OCI-LY1 (cell line): ENCODE results near the gene TMEM59L.

Experiments used
- H2AFZ ChIP-seq: fragments of 200-600 bp; sonication (generic), shearing (Covaris generic); 2 replicates; pipeline ENCODE4 v1.6.0; 2014; ENCODE audit warnings: antibody characterized with exemption, mild to moderate bottlenecking, low read length
- H3F3A ChIP-seq: fragments of 200-600 bp; sonication (generic), shearing (Covaris generic); 2 replicates; pipeline ENCODE4 v1.6.0; 2014; ENCODE audit warnings: mild to moderate bottlenecking, antibody characterized with exemption, low read length, moderate library complexity; ENCODE audit not compliant: insufficient read depth
- H3K27ac ChIP-seq: fragments of 200-600 bp; sonication (generic); 2 replicates; pipeline ENCODE4 v1.5.1; 2014; ENCODE audit warnings: low read length, mixed run types, mild to moderate bottlenecking, low read depth; ENCODE audit not compliant: poor library complexity, severe bottlenecking
- H3K27me3 ChIP-seq: fragments of 200-600 bp; sonication (generic); 2 replicates; pipeline ENCODE4 v1.6.0; 2014; ENCODE audit warnings: antibody characterized with exemption, mild to moderate bottlenecking, low read length, moderate library complexity; ENCODE audit not compliant: insufficient read depth
- H3K36me3 ChIP-seq: fragments of 200-600 bp; sonication (generic); 2 replicates; pipeline ENCODE4 v1.6.1; 2014; ENCODE audit warnings: mild to moderate bottlenecking, antibody characterized with exemption, low read length, moderate library complexity, mixed read lengths; ENCODE audit not compliant: insufficient read depth
- H3K4me1 ChIP-seq: fragments of 200-600 bp; sonication (generic); 2 replicates; pipeline ENCODE4 v1.5.1; 2014; ENCODE audit warnings: mild to moderate bottlenecking, low read length, moderate library complexity; ENCODE audit not compliant: insufficient read depth, severe bottlenecking
- H3K4me2 ChIP-seq: fragments of 200-600 bp; sonication (generic), shearing (Covaris generic); 2 replicates; pipeline ENCODE4 v1.6.1; 2014; ENCODE audit warnings: low read length
- H3K4me3 ChIP-seq: fragments of 200-600 bp; sonication (generic); 2 replicates; pipeline ENCODE4 v1.5.1; 2014; ENCODE audit warnings: low read length, low read depth, mild to moderate bottlenecking, mixed read lengths; ENCODE audit not compliant: poor library complexity, severe bottlenecking
- H3K79me2 ChIP-seq: fragments of 200-600 bp; shearing (Covaris generic); 2 replicates; pipeline ENCODE4 v1.6.1; 2016; ENCODE audit warnings: mixed run types, low read length, mixed read lengths; ENCODE audit not compliant: insufficient read depth
- H3K9ac ChIP-seq: fragments of 200-600 bp; sonication (generic), shearing (Covaris generic); 2 replicates; pipeline ENCODE4 v1.6.1; 2014; ENCODE audit warnings: mild to moderate bottlenecking, low read length, mixed read lengths
- H3K9me2 ChIP-seq: fragments of 200-600 bp; sonication (generic), shearing (Covaris generic); 2 replicates; pipeline ENCODE4 v1.6.1; 2014; ENCODE audit warnings: low read depth, mild to moderate bottlenecking, low read length, mixed read lengths
- H3K9me3 ChIP-seq: fragments of 200-600 bp; shearing (Covaris generic); 2 replicates; pipeline ENCODE4 v1.6.1; 2014; ENCODE audit warnings: low read length, mixed read lengths
- H4K20me1 ChIP-seq: fragments of 200-600 bp; sonication (generic), shearing (Covaris generic); 2 replicates; pipeline ENCODE4 v1.6.0; 2016; ENCODE audit warnings: mild to moderate bottlenecking, low read length; ENCODE audit not compliant: insufficient read depth
- CTCF ChIP-seq: fragments of 200-600 bp; sonication (generic), shearing (Covaris generic); IDR thresholded peaks from 2 replicates; pipeline ENCODE4 v1.5.1; 2017; ENCODE audit warnings: mild to moderate bottlenecking, antibody characterized with exemption, low read length, moderate library complexity, mixed read lengths
- EZH2 ChIP-seq: fragments of 200-600 bp; sonication (generic), shearing (Covaris generic); IDR thresholded peaks from 2 replicates; pipeline ENCODE4 v1.8.0; 2017; ENCODE audit warnings: borderline replicate concordance, mixed run types, mild to moderate bottlenecking, antibody characterized with exemption, low read length, moderate library complexity, mixed read lengths

TMEM59L gene

GRCh38 chr19:18653853-18654252 is 41.2 kb downstream of the TMEM59L start:
- Histone ChIP-seq H3K27ac (no peak overlapping the region), H3K9me3 (no peaks in the 10 kb centered on the region), H3K27me3 (peaks cover 13% of the 10 kb centered on the region; the same call in 1 of the 2 replicates), H3K4me2 (no peak overlapping the region), H4K20me1 (no peaks in the 10 kb centered on the region), H2AFZ (no peak overlapping the region), H3K4me1 (no peaks in the 10 kb centered on the region), H3K9me2 (no peaks in the 10 kb centered on the region), H3F3A (no peaks in the 10 kb centered on the region), H3K36me3 (no peaks in the 10 kb centered on the region), H3K4me3 (no peak overlapping the region), H3K79me2 (no peaks in the 10 kb centered on the region), H3K9ac (no peak overlapping the region)
- no peak for TF ChIP-seq CTCF
- TF ChIP-seq EZH2 = no peak

DNA sequence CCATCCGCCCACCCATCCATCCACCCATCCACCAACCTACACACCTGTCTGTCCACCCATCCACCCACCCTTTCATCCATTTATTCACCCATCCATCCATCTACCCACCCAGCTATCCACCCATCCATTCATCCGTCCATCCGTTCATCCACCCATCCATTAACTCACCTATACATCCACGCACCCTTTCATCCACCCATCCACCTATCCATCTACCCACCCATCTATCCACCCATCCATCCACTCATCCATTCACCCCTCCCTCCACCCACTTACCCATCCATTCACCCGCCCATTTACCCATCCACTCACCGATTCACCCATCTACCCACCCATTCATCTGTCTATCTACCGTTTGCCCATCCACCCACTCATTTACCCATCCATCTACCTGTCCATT is 41.8 kb downstream of the TMEM59L start:
- H4K20me1 ChIP-seq = no peaks in the 10 kb centered on the region
- H3K9ac ChIP-seq = no peak overlapping the region
- no peaks in the 10 kb centered on the region for H3K9me3 ChIP-seq
- no peak overlapping the region for H2AFZ ChIP-seq
- H3K27me3 ChIP-seq = peaks cover 11% of the 10 kb centered on the region; the same call in 1 of the 2 replicates
- H3F3A ChIP-seq = no peaks in the 10 kb centered on the region
- TF ChIP-seq CTCF = no peak
- TF ChIP-seq EZH2 = no peak
- no peak overlapping the region for H3K4me2 ChIP-seq
- no peak overlapping the region for H3K4me3 ChIP-seq
- H3K79me2 ChIP-seq = no peaks in the 10 kb centered on the region
- no peaks in the 10 kb centered on the region for H3K36me3 ChIP-seq
- H3K9me2 ChIP-seq = no peaks in the 10 kb centered on the region
- no peaks in the 10 kb centered on the region for H3K4me1 ChIP-seq
- no peak overlapping the region for H3K27ac ChIP-seq

GRCh38 chr19:18655173-18655844 is 42.6 kb downstream of the TMEM59L start:
- Histone ChIP-seq H3K9me3 (no peaks in the 10 kb centered on the region), H3F3A (no peaks in the 10 kb centered on the region), H3K9me2 (no peaks in the 10 kb centered on the region), H3K79me2 (no peaks in the 10 kb centered on the region), H3K36me3 (no peaks in the 10 kb centered on the region), H3K4me1 (no peaks in the 10 kb centered on the region), H3K4me3 (no peak overlapping the region), H3K27ac (no peak overlapping the region), H3K4me2 (no peak overlapping the region), H4K20me1 (no peaks in the 10 kb centered on the region), H2AFZ (no peak overlapping the region), H3K9ac (no peak overlapping the region), H3K27me3 (peaks cover 7% of the 10 kb centered on the region; the same call in 1 of the 2 replicates)
- TF ChIP-seq EZH2 = no peak
- no peak for TF ChIP-seq CTCF
